ENCODE data around the gene TNF.
"Not testable (repeated sequence)": the region's sequence is repeated elsewhere in the genome, so short reads cannot be mapped to it uniquely, and the experiment has no call there.

TNF gene

DNA sequence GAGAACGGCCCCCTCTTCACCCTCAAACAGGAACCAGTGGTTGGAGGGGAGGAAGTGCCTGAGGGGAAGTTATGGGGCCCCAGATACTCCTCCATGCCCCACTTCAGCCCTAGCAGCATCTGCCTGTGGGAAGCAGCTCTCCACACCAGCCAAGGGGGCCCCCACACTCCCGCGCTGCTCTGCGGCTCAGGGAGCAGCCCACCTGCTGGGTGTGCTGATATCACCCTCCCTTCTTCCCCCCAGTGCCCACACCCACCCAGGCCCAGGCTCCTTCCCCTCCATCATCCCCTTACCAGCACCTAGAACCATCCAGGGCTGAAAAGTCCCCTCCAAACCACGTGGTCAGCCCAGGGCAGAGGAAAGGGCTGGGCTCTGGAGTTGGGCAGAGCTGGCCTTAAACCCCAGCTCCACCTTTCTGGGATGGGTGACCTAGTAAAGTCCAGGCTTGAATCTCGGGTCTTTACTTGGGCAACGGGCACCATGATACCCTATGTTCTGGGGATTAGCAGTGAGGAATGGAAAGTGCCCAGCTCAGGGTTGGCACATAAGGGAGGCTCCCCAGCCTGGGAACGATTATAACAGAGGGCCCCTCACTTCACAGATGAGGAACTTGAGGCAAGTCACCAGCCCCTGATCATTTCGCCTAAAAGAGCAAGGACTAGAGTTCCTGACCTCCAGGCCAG, 11.4 kb downstream of the TNF start:
- in situ Hi-C loops (cut with MboI; ENCODE audit: low sequenced_read_pairs): no loop called here

DNA sequence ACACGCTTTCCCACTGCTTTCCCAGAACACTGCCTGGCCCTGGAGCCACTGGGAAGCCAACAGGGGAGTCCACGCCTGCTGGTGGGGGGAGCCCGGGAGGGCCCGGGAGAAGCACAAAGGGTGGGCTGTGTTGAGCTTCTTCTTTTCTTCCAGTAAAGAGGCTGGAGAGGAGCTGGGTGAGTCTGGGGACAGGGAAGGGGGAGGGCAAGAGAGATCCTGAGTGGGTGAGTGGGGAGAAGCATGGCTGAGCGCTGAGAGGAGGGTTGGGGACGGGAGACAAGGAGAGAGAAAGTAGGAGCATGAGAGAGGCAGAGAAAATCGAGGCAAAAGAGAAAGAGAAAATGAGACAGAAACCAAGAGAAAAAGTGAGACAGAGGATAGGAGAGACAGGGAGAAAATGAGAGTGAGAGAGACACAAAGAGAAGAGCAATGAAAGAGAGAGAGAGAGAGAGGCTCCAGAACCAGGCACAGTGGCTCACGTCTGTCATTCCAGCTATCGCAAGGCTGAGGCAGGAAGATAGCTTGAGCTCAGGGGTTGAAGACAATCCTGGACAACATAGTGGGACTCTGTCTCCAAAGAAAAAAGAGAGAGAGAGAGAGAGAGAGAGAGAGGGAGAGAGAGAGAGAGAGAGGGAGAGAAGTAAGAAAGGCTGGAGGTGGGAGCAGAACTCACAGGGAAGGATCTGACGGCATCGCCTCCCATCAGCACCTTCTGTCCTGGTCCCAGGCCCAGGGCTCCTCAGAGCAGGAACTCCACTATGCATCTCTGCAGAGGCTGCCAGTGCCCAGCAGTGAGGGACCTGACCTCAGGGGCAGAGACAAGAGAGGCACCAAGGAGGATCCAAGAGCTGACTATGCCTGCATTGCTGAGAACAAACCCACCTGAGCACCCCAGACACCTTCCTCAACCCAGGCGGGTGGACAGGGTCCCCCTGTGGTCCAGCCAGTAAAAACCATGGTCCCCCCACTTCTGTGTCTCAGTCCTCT, 12.7 kb downstream of the TNF start:
- in situ Hi-C loops (cut with MboI; ENCODE audit: low sequenced_read_pairs): no loop called here

DNA sequence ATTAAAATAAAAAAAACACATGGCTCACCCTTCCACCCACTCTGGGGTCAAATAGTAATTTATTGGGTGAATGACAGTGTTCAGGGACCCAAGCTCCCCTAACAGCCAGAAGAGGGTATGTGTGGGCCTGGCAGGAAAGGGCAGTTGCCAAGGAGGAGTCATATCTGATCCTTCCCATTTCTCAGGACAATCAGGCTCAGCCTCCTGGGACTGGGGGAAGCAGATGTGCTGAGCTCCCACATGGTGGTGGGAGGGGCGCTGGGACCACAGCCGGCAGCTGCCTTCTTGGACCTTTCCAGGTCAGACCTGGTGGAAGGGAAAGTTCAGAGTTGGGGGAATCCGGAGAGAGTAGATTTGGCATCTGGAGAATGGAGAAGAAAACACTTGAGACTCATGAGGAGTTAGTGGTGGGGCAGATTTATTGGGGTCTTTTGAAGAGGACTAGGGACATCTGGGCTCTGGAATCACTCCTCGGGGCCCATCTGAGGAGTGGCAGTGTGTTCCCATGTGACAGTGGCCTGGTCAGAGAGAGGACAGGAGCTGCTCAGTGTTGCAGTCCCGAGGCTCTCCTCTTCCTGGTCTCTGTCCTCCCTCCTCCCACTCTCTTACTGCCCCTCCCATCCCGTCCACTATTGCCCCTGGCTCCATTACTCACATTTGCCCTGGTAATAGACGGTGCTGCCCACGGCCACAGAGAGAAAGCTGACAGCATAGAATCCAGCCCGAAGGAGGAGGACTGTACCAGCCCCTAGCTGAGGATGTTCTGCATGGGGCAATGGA, 13.7 kb downstream of the TNF start:
- in situ Hi-C loops (cut with MboI; ENCODE audit: low sequenced_read_pairs): no loop called here

DNA sequence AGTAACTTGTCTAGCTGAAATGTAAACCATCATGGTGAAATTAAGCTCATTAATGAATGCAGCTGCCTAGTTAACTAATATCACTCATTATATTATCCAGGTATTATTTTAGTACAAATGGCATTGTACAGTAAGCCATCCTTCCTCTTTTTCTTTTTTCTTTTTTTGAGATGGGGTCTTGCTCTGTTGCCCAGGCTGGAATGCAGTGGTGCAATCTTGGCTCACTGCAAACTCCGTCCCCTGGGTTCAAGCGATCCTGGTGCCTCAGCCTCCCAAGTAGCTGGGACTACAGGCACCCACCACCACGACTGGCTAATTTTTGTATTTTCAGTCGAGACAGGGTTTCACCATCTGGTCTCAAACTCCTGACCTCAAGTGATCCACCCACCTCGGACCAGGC, 15.3 kb downstream of the TNF start:
- in situ Hi-C loops (cut with MboI; ENCODE audit: low sequenced_read_pairs): not testable (repeated sequence)

DNA sequence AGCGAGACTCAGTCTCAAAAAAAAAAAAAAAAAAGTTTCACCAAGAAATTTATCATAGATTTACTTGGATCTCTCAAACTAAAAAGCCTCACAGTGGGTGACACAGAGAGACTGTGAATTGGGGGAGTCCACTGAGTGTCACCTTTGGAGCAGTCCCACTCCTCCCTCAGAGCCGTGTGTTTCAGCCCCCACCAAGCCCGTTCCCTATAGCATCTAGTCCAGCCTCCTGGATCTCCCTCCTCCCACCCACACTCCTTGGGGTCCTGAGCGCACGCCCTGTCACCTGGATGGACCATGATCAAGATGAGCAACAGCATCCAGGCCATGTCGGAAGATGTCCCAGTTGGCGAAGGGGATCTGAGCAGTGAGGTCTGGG, 17.0 kb downstream of the TNF start:
- in situ Hi-C loops (cut with MboI; ENCODE audit: low sequenced_read_pairs): no loop called here

DNA sequence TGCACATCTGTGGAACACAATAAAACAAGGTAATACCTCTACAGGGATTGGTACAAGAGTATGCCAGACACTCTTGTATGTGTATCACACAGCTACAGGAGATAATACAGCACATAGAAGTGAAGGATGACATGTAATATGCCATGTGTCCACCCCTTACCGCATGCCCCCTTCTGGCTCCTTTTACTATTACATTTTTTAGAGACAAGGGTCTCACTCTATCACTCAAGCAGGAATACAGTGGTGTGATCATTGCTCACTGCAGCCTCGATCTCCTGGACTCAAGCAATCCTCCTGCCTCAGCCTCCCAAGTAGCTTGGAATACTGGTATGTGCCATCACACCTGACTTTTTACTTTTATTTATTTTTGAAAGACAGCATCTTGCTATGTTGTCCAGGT, 21.6 kb downstream of the TNF start:
- in situ Hi-C loops (cut with MboI; ENCODE audit: low sequenced_read_pairs): loop anchor here (5.0 kb wide), 1 partner anchor 45 kb away; no protein-coding TSS in a partner anchor

DNA sequence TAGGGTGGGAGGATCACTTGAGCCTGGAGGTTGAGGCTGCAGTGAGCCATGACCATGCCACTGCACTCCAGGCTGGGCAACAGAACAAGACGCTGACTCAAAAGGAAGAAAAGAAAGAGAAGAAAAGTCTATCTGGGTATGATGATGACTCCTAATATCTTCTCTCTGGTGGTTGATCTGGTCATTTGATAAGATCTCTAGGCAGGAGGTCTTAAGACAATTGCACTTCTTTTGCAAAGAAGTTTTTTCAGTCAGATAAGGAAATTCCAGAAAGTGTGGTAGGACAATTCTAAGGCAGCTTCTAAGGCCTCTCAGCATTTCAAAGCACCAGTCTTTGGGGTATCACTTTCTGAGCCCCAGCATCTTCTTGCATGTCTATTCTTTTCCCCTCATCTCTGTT, 32.0 kb downstream of the TNF start:
- in situ Hi-C loops (cut with MboI; ENCODE audit: low sequenced_read_pairs): no loop called here

DNA sequence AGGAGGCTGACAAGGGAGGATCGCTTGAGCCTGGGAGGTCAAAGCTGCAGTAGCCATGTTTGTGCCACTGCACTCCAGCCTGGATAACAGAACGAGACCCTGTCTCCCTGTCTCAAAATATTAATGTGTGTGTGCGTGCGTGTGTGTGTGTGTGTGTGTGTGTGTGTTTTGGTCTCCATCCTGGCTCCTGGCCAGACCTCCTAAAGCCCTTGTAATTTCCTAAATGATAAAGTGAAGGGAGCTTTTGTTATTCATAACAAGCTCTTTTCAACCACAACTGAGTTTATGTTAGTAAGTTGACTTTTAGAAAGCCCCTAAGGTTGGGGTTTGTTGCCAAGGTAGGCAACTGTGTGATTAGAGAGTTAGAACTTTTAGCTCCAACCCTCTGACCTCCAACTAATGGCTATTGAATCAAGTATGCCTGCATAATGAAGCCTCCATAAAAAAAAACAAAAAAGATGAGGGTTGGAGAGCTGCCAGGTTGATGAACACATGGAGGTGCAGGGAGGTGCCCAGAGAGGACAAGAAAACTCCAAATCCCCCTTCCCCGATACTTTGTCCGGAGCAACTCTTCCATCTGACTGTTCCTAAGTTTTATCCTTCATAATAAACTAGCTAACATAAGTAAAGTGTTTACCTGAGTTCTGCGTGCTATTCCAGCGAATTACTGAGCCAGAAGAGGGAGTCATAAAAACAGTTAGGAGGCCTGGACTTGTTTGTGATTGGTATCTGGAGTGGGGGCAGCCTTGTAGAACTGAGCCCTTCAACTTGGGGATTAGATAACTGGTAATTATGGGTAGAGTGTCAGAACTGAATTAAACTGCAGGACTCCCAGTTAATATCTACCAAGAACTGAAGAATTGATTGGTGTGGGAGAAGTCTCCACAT, 34.4 kb downstream of the TNF start:
- in situ Hi-C loops (cut with MboI; ENCODE audit: low sequenced_read_pairs): no loop called here

DNA sequence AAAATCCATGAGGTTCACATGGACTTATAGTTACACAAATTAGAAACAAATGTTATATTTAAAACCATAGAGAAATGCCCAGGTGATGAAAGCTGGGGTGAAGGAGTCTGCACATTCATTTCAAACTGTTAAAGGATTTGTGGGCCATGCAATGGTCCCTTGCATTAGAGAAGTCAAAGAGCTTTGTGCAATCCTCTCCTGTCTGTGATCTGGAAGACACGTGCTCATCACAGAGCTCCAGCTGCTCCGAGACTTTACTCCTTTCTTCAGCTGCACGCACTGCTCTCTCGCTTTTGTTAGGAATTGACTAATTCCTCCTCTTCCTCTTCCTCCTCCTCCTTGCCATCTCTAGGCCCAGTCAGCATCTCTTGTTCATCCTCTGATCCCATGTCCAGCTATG, 35.6 kb downstream of the TNF start:
- in situ Hi-C loops (cut with MboI; ENCODE audit: low sequenced_read_pairs): no loop called here

DNA sequence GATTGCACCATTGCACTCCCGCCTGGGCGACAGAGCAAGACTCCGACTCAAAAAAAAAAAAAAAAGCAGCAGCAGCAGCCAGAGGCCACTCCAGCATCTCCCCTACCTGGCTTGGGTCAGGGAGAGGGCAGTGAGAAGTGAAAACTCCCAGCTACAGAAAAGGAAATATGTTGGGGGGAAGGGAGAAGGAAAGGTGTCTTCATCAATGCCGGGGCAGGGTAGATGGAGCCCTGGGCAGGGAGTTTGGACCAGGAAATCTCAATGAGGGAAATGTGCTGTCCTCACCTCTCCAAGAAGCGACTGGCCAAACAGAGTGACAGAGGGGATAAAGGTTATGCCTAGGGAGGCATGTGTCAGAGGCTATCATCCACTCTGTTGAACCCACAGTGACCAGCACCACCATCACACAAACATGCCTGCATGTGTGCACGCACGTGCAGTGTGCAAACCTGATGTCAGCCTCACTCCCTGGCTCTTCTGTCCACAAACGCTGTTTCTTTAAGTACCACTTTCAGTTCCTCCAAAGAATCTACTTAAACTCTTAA, 38.8 kb downstream of the TNF start:
- in situ Hi-C loops (cut with MboI; ENCODE audit: low sequenced_read_pairs): no loop called here

DNA sequence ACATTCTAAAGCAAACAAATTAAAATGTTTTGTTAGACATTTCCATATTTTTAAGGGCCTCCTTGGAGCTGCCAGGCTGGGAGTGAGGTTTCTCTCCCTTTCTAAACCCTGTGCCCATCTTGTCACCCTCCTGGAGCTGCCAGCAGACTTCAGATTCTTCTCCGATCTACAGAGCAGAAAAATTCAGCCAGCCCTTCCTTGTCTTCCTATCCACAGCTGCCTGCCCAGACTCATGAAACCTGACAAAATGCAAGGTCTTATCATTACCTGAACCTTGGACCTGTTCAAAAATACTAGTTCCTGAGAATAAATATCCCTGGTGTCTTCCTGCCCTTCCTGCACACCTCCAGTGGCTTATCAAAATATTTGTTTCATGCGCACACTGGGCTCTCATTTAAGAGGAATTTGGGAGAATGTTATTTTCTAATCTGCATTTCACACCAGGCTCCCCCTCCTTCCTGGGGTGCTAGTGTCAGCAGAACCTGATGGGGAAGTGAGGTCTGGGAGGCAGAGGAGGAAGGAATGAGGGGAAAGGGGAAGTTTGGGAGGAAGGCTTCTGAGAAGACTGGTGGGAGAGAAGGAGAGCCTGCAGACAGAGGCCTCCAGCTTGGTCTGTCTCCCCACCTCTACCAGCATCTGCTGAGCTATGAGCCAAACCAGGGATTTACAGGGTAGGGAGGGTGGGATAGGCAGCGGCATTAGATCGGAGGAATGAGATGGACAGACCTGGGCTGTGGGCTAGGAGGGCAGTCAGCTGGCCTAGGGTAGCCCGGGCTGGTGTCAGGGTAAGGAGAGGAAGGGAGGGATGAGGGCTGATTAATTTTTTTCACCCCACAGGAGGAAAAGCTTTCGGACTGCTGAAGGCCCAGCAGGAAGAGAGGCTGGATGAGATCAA, 39.6 kb downstream of the TNF start, which contains the start of gene AIF1:
Gene AIF1, plus strand, starts transcription at position 551 of the 895 bp plus-strand sequence. Its CDS starts 96 bp downstream, at position 647.
- in situ Hi-C loops (cut with MboI; ENCODE audit: low sequenced_read_pairs): no loop called here

DNA sequence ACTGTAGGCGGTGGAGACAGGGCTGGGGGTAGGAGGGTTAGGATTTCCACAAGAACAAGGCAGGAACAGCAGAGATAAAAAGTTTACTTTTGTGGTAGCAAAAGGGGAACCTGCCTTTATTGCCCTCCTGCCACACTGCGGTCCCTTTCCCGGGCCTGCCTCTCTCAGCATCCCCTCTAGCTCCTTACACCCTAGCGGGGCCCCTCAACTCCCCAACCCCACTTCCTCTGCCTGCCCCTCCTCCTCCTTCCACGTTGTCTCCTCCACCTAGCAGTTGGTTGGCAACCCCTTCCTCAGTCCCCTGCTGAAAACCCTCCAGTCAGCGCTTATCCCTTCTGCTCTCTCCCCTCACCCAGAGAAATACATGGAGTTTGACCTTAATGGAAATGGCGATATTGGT, 40.4 kb downstream of the TNF start:
- in situ Hi-C loops (cut with MboI; ENCODE audit: low sequenced_read_pairs): no loop called here

DNA sequence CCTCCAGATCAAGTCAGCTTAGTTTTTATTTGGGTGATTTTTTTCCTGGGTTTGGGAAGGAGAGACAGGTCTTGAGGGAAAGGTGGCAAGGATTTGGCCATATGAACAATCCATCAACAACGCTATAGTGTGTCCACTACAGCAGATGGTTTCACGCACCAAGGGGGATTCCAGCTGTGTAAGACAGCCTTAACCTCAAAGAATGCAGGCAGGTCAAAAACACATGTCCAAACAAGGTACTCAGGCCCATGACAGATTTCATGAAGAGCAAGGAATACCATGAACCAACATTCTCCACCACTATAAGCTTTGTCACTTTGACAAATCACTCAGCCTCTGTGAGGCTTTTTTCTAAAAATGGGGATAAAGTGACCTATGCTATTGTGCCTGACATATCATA, 41.6 kb downstream of the TNF start:
- in situ Hi-C loops (cut with MboI; ENCODE audit: low sequenced_read_pairs): no loop called here

DNA sequence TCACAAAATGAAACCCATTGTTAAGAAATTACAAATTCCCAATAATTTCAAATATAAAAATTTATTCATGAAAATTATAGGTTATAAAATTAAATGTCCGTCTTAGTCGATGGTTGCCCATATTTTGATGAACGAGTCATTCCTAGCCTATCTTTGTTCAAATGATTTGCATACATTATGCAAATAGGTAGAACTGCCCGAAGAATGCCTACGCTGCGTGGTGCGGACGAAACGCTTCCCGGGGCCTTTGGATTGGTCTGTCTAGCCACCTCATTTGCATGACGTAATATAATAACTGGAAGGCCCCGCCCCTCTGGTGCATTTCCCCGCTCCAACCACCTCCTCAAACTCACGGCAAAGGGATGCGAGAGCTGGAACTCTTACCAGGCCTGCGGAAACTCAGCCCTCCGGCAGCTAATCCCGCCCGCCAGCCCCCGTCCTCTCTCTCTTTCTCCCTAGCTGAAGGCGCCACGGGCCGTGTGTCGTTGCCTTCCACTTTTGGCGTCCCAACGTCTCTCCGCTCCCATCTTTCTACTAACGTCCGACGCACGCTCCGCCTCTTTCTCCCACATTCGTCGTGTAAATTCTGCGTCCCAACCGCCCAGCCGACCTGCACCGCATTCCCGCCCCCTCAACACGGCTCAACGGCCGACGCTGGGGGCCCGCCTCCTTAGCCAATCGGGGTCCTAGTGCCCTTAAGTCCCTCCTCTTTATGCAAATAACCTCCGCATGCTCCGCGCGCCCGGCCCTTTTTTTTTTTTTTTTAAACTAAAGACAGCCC, 44.6 kb downstream of the TNF start:
- in situ Hi-C loops (cut with MboI; ENCODE audit: low sequenced_read_pairs): no loop called here

DNA sequence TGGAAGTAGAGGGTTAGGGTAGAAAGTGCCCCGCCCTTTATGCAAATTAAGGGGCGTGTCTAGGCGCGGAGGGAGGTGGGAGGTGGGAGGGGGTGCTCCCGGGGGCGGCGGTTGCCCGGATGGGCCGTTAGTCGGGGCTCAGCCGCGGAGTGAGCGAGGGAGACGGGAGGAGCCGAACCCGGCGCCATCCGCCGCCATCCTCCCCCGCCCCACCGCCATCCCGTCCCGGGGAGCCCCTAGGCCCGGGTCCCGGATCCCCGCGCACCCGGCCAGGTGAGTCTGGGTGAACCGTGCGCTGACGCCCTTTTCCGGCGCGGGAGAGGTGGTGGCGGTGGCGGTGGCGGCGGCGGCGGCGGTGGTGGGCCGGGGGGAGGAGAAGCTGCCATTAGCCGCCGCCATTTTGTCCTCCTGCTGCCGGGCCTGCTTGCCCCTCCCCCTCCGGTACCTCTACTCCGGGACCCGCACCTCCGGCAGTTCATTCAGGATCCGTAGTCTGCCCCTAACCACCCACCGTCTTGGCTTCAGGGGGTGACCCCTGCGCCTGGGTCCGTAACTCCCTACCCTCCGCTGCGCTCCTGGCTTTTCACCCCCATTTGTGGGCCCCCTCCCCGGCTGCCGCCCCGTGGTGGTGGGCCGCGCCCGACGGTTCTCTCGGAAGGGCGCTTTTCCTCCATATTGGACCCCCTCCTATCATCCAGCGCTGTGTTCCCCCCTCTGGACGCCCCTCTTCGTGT, 45.4 kb downstream of the TNF start, which contains the start of gene PRRC2A:
Gene PRRC2A, plus strand, starts transcription at position 130 of the 734 bp plus-strand sequence. CDS start 2,075 bp downstream, outside the sequence.
- in situ Hi-C loops (cut with MboI; ENCODE audit: low sequenced_read_pairs): no loop called here

DNA sequence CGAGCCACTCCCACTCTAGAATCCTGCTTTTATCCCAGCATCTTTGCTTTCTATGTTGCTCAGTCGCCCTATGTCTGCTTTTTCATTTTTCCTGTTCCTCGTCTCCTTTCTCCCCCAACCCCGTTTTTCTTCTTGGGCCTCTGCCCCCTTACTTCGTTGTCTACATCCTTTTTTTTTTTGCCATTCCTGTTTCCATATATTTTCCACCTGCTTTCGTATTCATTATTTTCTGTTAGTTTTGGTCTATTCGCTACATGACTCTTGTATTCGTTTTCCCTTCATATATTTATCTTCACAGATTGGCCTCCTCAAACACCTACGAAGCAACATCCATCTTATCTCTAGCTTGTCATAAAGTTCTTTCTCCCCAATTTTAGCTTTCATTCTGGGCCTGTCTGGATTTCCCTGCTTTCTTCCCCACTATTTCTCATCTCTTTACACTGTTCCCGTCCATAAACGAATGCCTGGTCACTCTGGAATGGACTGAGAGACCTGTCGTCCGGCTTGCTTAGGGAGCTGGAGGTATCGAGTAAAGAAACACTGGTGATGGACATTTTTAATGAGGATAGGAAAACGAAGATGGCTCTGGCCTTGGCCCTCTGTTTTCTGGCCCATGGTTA, 46.1 kb downstream of the TNF start:
- in situ Hi-C loops (cut with MboI; ENCODE audit: low sequenced_read_pairs): no loop called here

DNA sequence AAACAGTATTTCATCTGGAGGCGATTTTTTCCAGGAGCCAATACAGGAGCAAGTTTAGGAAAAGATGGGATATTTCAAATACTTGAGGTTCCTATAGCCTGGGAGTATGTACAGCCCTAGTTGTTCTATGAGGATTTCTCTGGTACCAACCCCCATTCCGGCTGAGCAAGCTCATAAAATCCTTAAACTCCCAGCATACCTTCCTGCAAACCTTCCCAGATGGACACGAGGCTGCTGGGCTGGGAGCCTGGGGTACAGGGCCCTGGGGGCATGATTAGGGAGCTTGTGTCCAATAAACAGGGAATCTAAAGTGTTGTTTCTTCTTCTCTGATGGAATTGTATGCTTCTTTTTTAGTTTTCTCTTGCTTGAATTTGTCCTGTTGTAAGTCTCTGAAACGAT, 46.6 kb downstream of the TNF start:
- in situ Hi-C loops (cut with MboI; ENCODE audit: low sequenced_read_pairs): no loop called here
